Suprapubic skin (tissue), 4 donors: ENCODE data around the gene FAM234A. TPM values are rescaled to one million over a fixed set of nuclear protein-coding genes. Genes with fewer than 3 reads are reported as not detected.

Experiments used
- DNase-seq, 2 donors: peaks; one replicate each; pipeline ENCODE4 v3.0.0-alpha.2; 2019; ENCODE audit warnings: low spot score in 2 of 2
- H3K27ac ChIP-seq: fragments of 200-600 bp; sonication (generic); one replicate; pipeline ENCODE4 v1.5.1; 2019
- H3K27me3 ChIP-seq: fragments of 200-600 bp; sonication (generic); one replicate; pipeline ENCODE4 v1.5.1; 2019
- H3K36me3 ChIP-seq: fragments of 200-600 bp; sonication (generic); one replicate; pipeline ENCODE4 v1.5.1; 2019
- H3K4me1 ChIP-seq: fragments of 200-600 bp; sonication (generic); one replicate; pipeline ENCODE4 v1.5.1; 2019
- H3K4me3 ChIP-seq: fragments of 200-600 bp; sonication (generic); one replicate; pipeline ENCODE4 v1.5.1; 2019; ENCODE audit warnings: mild to moderate bottlenecking
- H3K9me3 ChIP-seq: fragments of 200-600 bp; sonication (generic); one replicate; pipeline ENCODE4 v1.5.1; 2019
- CTCF ChIP-seq, 2 donors: fragments of 200-600 bp in 1 of 2; fragments of 450-650 bp in 1 of 2; sonication (generic) in 1 of 2; IDR thresholded peaks; one replicate each; pipeline ENCODE4 v1.5.1; 2016 to 2019; ENCODE audit warnings: antibody characterized with exemption in 2 of 2, mild to moderate bottlenecking in 1 of 2, moderate library complexity in 1 of 2
- EP300 ChIP-seq: sonication (generic); formaldehyde crosslinking; IDR thresholded peaks from one replicate; pipeline ENCODE4 v1.6.1; 2017; ENCODE audit warnings: antibody characterized with exemption
- POLR2A ChIP-seq, 2 donors: fragments of 450-650 bp; IDR thresholded peaks; one replicate each; pipeline ENCODE4 v1.6.1; 2017; ENCODE audit warnings: antibody characterized with exemption in 2 of 2, mild to moderate bottlenecking in 2 of 2, moderate library complexity in 2 of 2
- POLR2AphosphoS5 ChIP-seq, 3 donors: sonication (generic); formaldehyde crosslinking; IDR thresholded peaks; one replicate each; pipeline ENCODE4 v1.6.1; 2017; ENCODE audit warnings: antibody characterized with exemption in 3 of 3
- WGBS: methylation state at CpG from one replicate; pipeline ENCODE4 v1.1.5; 2018; 5-methylcytosine and 5-hydroxymethylcytosine counted together
- total RNA-seq, 4 donors: library from RNA; depleted of rRNA; stranded (reverse); fragments of >200 nt; gene quantifications; one replicate each; pipeline ENCODE4 v1.1.0, GENCODE V29; 2016

FAM234A gene
- total RNA-seq, 4 donors from 2014 or later = 108 to 124 (median 121) TPM

- no peaks in the 10 kb centered on the region for H3K4me1 ChIP-seq
- TF ChIP-seq POLR2AphosphoS5 (IDR thresholded peaks at IDR 0.05) = no peak
- TF ChIP-seq EP300 = no peak
- TF ChIP-seq POLR2A (IDR thresholded peaks at IDR 0.05) = no peak
- no peak for TF ChIP-seq CTCF (IDR thresholded peaks at IDR 0.05)
- no peak overlapping the region for H3K4me3 ChIP-seq
- 88% methylated on average over 10 of the region's 10 CpGs for WGBS
- H3K9me3 ChIP-seq = no peaks in the 10 kb centered on the region
- no peak overlapping the region for H3K27ac ChIP-seq
- no peaks in the 10 kb centered on the region for H3K27me3 ChIP-seq
- peaks cover 80% of the 10 kb centered on the region for H3K36me3 ChIP-seq
- DNase-seq = no peak
These were observed 24.6 kb downstream of the FAM234A start for GRCh38 chr16:259226-259625.

GRCh38 chr16:259814-260253 lies 25.2 kb downstream of the FAM234A start:
- no peaks in the 10 kb centered on the region for H3K27me3 ChIP-seq
- DNase-seq = no peak
- no peak overlapping the region for H3K4me3 ChIP-seq
- TF ChIP-seq CTCF (IDR thresholded peaks at IDR 0.05) = no peak
- TF ChIP-seq POLR2AphosphoS5 (IDR thresholded peaks at IDR 0.05) = no peak
- no peak for TF ChIP-seq EP300
- TF ChIP-seq POLR2A (IDR thresholded peaks at IDR 0.05) = no peak
- no peaks in the 10 kb centered on the region for H3K4me1 ChIP-seq
- H3K27ac ChIP-seq = no peak overlapping the region
- peaks cover 80% of the 10 kb centered on the region for H3K36me3 ChIP-seq
- WGBS = 92% methylated on average over 11 of the region's 13 CpGs
- no peaks in the 10 kb centered on the region for H3K9me3 ChIP-seq

DNA sequence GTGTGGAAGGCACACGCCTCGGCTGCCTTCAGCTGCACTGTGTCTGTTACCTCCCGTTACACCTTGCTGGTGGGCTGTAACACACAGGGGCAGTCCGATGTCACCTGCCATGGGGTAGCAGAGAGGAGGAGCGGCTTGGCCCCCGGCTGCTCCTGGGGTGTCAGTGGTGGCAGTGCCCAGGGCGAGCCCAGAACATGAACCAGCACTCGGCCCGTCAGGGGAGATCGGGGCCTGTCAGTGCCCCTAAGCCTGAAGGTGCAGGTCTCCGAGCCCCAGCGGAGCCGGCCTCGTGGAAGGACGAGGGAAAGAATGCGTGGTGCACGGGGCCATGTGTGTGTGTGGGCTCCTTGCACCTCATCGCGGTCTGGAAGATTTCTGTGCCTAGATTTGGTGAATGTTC lies 25.7 kb downstream of the FAM234A start:
- no peak for DNase-seq
- peaks cover under 1% of the 10 kb centered on the region for H3K4me1 ChIP-seq
- H3K27me3 ChIP-seq = no peaks in the 10 kb centered on the region
- H3K4me3 ChIP-seq = no peak overlapping the region
- H3K27ac ChIP-seq = no peak overlapping the region
- peaks cover 80% of the 10 kb centered on the region for H3K36me3 ChIP-seq
- TF ChIP-seq CTCF (IDR thresholded peaks at IDR 0.05) = no peak
- no peak for TF ChIP-seq POLR2AphosphoS5 (IDR thresholded peaks at IDR 0.05)
- no peak for TF ChIP-seq POLR2A (IDR thresholded peaks at IDR 0.05)
- TF ChIP-seq EP300 = no peak
- 95% methylated on average over 15 of the region's 19 CpGs for WGBS
- H3K9me3 ChIP-seq = no peaks in the 10 kb centered on the region

- DNase-seq = no peak
- TF ChIP-seq EP300 = no peak
- TF ChIP-seq POLR2AphosphoS5 (IDR thresholded peaks at IDR 0.05) = no peak
- no peak for TF ChIP-seq CTCF (IDR thresholded peaks at IDR 0.05)
- no peak for TF ChIP-seq POLR2A (IDR thresholded peaks at IDR 0.05)
- WGBS = 84% methylated on average over 10 of the region's 28 CpGs
These were observed 26.5 kb downstream of the FAM234A start for GRCh38 chr16:261031-261691.

DNA sequence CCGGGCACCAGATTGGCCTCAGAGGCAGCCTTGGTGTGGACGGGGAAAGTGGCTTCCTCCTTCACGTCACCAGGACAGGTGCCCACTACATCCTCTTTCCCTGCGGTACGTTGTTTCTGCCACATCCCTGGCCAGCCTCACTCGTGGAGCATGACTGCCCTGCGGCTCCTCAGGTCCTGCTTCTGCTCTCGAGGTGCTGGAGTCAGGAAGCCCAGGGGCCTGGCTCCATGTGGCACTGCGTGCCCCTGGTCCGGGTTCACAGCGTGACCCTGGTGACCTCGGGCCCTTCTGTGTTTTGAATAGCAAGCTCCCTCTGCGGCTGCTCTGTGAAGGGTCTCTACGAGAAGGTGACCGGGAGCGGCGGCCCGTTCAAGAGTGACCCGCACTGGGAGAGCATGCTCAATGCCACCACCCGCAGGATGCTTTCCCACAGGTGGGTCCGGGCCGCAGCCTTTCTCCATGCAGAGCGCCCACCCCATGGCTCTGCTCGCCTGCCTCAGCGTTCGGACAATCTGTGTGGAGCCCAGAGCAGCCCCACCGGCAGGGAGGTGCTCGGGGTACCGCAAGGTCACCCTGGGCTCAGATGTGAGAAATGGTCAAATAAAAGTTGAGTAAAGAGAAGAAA lies 27.6 kb downstream of the FAM234A start:
- Histone ChIP-seq H3K4me1 (peaks cover 7% of the 10 kb centered on the region), H3K27ac (no peak overlapping the region), H3K4me3 (no peak overlapping the region), H3K27me3 (no peaks in the 10 kb centered on the region), H3K9me3 (no peaks in the 10 kb centered on the region), H3K36me3 (peaks cover 71% of the 10 kb centered on the region)
- 93% methylated on average over 24 of the region's 29 CpGs for WGBS
- no peak for DNase-seq
- TF ChIP-seq POLR2A (IDR thresholded peaks at IDR 0.05) (no peak), EP300 (no peak), POLR2AphosphoS5 (IDR thresholded peaks at IDR 0.05) (no peak), CTCF (IDR thresholded peaks at IDR 0.05) (no peak)

More at GRCh38 chr16:261031-261691, 26.5 kb downstream of the FAM234A start:
- Histone ChIP-seq H3K4me3 (no peak overlapping the region), H3K27me3 (no peaks in the 10 kb centered on the region), H3K4me1 (peaks cover 7% of the 10 kb centered on the region), H3K36me3 (peaks cover 74% of the 10 kb centered on the region), H3K9me3 (no peaks in the 10 kb centered on the region), H3K27ac (no peak overlapping the region)
